SK-N-MC (cell line): Measurements from ENCODE around the gene PFN2.

Source experiments
- EZH2 ChIP-seq: fragments of 200-600 bp; sonication (generic); IDR thresholded peaks from one replicate; pipeline ENCODE4 v1.6.1; 2017; ENCODE audit warnings: antibody characterized with exemption
- POLR2AphosphoS5 ChIP-seq: IDR thresholded peaks from 2 replicates; pipeline ENCODE4 v1.6.1; 2012; ENCODE audit warnings: mild to moderate bottlenecking, low read depth, low read length, borderline replicate concordance

- no peak for TF ChIP-seq POLR2AphosphoS5
- no peak for TF ChIP-seq EZH2
Measured at GRCh38 chr3:149933008-149933407, 37.7 kb downstream of the PFN2 start.
